ENCODE measurements around the gene BANK1.

The BANK1 gene

DNA sequence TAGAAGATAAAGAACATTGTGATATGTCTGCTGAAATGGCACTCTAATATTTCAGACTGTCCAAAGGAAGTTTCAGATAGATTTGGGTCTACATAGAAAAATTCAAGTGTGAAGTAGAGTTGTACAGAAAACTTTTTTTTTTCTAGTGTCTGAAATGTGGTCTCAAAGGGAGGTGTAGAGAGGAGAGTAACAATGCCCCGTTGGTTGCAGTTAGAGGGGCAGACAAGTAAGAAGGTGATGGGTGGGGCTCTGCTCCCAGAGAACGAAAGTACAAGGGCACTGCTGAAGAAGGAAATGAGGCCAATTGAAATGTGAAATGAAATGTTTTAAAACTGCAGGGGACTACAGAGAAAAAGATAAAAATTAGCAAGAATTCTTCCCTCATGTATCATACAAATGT, 177.8 kb downstream of the BANK1 start:
- Histone ChIP-seq H3K4me3 (replicated peaks; ENCODE audit: insufficient read depth, low read length) (no peak overlapping the region), H3K27me3 (ENCODE audit: insufficient read depth, poor library complexity, severe bottlenecking) (no peaks in the 10 kb centered on the region), H3K27ac (replicated peaks) (no peak overlapping the region)
- no peak for DNase-seq (ENCODE audit: low read depth in 1 of 2, low spot score in 1 of 2)
- TF ChIP-seq POLR2AphosphoS5 (IDR thresholded peaks at IDR 0.05; ENCODE audit: low read depth) (no peak), GABPA (IDR thresholded peaks at IDR 0.05; ENCODE audit: low read depth) (no peak), REST (IDR thresholded peaks at IDR 0.05; ENCODE audit: insufficient replicate concordance, low read depth) (no peak), SPI1 (IDR thresholded peaks at IDR 0.05; ENCODE audit: borderline replicate concordance, low read depth) (no peak)
- TF ChIP-seq, protein P1, sequence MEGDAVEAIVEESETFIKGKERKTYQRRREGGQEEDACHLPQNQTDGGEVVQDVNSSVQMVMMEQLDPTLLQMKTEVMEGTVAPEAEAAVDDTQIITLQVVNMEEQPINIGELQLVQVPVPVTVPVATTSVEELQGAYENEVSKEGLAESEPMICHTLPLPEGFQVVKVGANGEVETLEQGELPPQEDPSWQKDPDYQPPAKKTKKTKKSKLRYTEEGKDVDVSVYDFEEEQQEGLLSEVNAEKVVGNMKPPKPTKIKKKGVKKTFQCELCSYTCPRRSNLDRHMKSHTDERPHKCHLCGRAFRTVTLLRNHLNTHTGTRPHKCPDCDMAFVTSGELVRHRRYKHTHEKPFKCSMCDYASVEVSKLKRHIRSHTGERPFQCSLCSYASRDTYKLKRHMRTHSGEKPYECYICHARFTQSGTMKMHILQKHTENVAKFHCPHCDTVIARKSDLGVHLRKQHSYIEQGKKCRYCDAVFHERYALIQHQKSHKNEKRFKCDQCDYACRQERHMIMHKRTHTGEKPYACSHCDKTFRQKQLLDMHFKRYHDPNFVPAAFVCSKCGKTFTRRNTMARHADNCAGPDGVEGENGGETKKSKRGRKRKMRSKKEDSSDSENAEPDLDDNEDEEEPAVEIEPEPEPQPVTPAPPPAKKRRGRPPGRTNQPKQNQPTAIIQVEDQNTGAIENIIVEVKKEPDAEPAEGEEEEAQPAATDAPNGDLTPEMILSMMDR (IDR thresholded peaks at IDR 0.05; ENCODE audit: insufficient read depth, low read length) = no peak

DNA sequence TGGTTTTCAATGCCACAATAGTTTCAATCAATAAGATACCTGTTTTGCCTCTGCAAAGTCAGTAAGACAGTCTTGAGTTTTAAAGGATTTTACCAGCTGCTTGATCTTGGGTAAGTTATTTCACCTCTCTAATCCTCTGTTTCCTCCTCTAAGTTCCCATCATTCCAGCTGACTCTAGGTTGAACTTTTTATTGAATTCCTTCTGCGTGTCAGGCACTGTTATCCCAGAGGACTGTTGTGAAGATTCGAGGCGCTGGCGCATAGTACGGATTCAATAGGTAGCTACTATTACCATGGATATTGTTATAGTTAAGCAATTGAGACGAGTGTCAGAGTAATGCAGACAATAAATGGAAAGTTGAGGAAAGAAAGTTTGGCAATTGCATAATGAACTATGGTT, 179.4 kb downstream of the BANK1 start:
- no peak overlapping the region for H3K4me3 ChIP-seq (replicated peaks; ENCODE audit: insufficient read depth, low read length)
- no peak overlapping the region for H3K27ac ChIP-seq (replicated peaks)
- TF ChIP-seq GABPA (IDR thresholded peaks at IDR 0.05; ENCODE audit: low read depth) = no peak
- TF ChIP-seq POLR2AphosphoS5 (IDR thresholded peaks at IDR 0.05; ENCODE audit: low read depth) = no peak
- TF ChIP-seq, protein P1 (IDR thresholded peaks at IDR 0.05; ENCODE audit: insufficient read depth, low read length) = no peak
- no peak for TF ChIP-seq REST (IDR thresholded peaks at IDR 0.05; ENCODE audit: insufficient replicate concordance, low read depth)
- TF ChIP-seq SPI1 (IDR thresholded peaks at IDR 0.05; ENCODE audit: borderline replicate concordance, low read depth) = no peak
- no peaks in the 10 kb centered on the region for H3K27me3 ChIP-seq (ENCODE audit: insufficient read depth, poor library complexity, severe bottlenecking)
- DNase-seq (ENCODE audit: low read depth in 1 of 2, low spot score in 1 of 2) = no peak

DNA sequence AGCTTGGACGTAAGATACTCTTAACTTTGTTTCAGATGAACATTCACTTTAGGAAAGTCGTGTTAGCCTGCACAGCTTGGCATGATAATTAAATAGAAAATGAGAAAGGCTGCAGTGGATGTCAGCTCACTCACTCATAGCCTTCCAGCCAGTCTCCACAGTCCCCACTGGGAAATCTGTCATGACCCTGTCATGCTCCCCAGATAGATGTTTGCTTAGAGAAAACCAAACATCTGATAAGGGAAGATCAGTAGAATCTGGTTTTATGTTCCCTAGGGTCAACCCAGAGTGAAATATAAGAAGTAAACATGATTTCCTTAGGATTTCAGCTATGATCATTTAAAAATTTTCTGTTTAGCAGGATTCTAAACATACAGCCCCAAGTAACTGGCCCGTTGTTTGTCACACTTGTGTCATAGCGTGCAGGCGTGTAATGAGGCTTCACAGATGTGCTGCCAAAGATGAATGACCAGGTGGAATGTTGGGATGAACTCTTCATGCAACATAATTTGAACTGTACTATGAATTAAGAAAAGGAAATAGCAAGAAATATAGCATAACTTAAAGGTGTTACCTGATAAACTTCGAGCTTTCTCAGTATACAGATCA, 180.1 kb downstream of the BANK1 start:
- Histone ChIP-seq H3K27me3 (ENCODE audit: insufficient read depth, poor library complexity, severe bottlenecking) (no peaks in the 10 kb centered on the region), H3K27ac (replicated peaks) (no peak overlapping the region), H3K4me3 (replicated peaks; ENCODE audit: insufficient read depth, low read length) (no peak overlapping the region)
- TF ChIP-seq, protein P1 (IDR thresholded peaks at IDR 0.05; ENCODE audit: insufficient read depth, low read length) = no peak
- no peak for TF ChIP-seq REST (IDR thresholded peaks at IDR 0.05; ENCODE audit: insufficient replicate concordance, low read depth)
- TF ChIP-seq POLR2AphosphoS5 (IDR thresholded peaks at IDR 0.05; ENCODE audit: low read depth) = no peak
- TF ChIP-seq GABPA (IDR thresholded peaks at IDR 0.05; ENCODE audit: low read depth) = no peak
- TF ChIP-seq SPI1 (IDR thresholded peaks at IDR 0.05; ENCODE audit: borderline replicate concordance, low read depth) = no peak
- no peak for DNase-seq (ENCODE audit: low read depth in 1 of 2, low spot score in 1 of 2)

Measured in HL-60 (cell line).